Activated naive CD8-positive, alpha-beta T cell treated with anti-CD3 and anti-CD28 coated beads, Interleukin-2, amount 50 U/mL, for 16 hours (primary cell): ENCODE measurements around the gene DLK2.
"Not testable (repeated sequence)": the region's sequence is repeated elsewhere in the genome, so short reads cannot be mapped to it uniquely, and the experiment has no call there.

ENCODE experiments used
- DNase-seq: peaks from one replicate; pipeline ENCODE4 v3.0.0-alpha.2; 2020; ENCODE audit warnings: low read depth, low spot score

Gene DLK2, protein sequence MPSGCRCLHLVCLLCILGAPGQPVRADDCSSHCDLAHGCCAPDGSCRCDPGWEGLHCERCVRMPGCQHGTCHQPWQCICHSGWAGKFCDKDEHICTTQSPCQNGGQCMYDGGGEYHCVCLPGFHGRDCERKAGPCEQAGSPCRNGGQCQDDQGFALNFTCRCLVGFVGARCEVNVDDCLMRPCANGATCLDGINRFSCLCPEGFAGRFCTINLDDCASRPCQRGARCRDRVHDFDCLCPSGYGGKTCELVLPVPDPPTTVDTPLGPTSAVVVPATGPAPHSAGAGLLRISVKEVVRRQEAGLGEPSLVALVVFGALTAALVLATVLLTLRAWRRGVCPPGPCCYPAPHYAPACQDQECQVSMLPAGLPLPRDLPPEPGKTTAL

DNA sequence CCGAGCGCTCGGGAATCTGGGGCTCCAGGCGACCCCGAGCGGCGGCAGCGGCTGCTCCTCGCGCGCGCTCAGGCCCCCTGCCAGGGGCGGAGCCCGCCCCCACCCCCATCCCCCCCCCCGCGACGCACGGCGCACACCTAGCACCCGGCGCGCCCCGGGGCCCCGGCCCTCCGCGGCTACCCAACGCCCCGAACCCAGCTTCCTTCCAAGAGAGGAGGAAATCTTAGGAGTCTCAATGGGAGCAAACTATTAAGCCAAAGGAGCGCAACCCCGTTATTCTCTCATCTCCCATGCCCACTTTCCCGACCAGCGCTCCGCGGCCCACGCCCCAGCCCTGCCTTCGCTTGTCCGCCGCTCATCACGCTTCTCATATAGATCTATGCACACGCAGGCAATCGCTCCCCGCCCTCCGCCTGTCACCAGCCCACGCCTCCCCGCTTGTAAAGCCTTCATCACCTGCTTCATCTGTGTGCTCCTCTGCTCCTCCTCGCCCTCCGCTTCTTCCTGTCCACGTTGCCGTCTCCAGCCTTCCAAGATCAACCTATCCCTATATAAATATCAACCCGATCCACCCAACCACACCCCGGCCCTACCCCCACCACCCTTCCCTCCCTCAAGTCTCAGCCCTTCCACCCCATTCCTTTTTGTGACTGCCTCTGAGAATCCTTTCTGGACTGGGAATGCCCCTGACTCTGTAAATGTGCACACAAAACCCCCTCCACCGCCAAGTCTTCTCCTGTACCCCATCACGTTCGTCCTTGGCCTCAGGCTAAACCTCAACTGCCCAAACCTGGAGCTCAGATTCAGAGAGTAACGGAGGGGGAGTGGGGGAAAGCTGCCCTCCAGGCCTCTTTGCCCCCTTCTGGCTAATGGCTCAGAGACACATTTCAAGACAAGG is at the start of gene DLK2:
Gene DLK2, minus strand, starts transcription at position 18 of the 898 bp plus-strand sequence. CDS start 723 bp downstream, outside the sequence.
- peak; percentile 25 for DNase-seq

DNA sequence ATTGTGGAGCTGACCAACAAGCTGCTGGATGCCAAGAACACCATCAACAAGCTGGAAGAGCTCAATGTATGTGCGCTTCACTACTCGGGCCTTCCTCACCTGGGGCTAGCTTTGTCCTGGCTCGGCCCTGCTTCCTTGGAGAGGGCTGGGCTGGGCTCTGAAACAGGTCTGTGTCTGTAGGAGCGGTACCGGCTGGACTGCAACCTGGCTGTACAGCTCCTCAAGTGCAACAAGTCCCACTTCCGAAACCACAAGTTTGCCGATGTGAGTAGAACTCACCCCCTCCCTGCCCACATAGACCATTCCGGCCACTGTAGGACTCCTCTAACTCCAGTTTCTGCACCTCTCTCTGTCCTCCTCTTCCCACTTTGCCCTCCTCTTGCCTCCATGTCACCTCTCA is 48.1 kb upstream of the DLK2 start:
- no peak for DNase-seq

DNA sequence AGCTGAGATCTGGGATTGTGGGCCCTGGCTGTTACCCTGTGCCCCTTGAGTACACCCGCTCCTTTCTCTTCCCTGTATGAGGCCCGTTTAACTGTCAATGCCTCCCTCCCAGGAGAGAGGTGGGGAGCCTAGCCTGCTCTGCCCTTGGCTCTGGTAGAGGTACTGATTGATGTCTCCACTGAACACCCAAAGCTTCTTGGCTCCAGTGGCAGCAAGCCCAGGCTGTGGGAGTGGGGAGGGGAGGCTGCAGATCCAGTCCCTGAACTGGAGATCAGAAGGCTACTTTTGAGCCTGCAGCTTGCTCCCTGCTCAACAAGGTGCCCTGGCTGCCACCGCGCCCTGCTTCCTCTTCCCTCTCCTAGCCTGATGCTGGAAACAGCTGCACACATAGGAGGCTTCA is 47.3 kb upstream of the DLK2 start:
- DNase-seq = no peak

DNA sequence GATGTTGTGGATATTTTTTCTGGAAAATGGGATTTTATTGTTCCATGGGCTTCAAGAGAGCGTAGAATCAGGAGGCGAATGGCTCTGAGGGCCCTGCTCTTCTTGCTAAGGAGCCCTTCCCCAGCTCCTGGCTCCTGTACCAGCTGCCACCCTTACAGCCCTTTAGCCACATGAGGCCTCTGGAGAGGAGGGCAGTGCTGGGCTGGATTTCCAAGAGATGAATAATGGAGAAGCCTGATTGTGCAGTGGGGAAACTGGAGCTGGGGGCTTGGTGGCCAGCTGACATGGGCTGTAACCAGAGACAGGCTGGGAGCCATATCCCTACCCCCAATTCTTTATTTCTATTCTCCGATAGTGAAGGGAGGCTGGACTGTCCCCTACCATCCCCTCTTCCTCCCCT is 45.6 kb upstream of the DLK2 start:
- no peak for DNase-seq

DNA sequence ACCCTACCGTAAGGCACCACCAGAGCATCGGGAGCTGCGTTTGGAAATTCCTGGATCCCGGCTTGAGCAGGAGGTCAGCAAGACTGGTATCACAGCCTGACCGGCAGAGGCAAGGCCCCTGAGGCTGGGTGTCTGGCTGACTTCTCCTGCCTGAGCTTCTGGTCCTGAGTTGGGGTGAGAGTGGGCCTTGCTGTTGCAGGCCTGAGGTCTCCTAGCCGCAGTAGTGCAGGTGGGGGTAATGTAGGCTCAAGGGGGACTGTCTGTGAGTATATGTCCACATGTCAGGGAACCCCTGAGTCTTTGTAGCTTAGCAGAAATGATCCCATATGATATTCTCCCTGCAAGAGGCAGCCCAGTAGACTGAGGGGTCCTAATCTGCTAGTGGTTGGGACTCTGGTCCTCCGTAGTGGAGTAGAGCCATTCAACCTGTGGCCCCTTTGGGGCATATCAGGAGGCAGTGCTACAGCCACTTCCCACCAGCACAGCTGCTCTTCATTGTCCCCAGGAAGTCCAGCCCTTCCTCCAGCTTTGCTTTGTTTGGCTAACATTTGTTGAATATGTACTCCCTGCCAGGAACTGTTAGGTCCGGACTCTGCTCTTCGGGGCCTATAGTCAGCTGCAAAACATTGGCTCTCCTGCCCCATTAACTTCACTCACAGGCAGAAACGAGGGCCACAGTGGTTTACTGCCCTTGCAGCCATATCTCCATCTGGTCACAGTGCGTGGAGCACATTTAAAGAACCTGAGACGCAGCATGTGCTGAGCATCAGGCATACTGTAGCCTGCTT is 43.9 kb upstream of the DLK2 start:
- DNase-seq = no peak

DNA sequence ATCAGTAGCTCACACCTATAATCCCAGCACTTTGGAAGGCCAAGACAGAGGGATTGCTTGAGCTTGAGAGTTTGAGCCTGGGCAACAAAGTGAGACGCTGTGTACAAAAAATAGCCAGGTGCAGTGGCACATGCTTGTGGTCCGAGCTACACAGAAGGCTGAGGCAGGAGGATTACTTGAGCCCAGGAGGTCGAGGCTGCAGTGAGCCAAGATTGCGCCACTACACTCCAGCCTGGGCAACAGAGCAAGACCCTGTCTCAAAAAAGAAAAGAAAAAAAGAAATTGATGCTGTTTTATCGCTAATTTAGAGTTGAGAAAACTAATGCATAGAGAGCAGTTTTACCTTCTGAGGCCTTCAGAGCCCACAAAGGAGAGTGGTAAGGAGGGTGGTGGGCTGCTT is 42.9 kb upstream of the DLK2 start:
- DNase-seq = not testable (repeated sequence)

DNA sequence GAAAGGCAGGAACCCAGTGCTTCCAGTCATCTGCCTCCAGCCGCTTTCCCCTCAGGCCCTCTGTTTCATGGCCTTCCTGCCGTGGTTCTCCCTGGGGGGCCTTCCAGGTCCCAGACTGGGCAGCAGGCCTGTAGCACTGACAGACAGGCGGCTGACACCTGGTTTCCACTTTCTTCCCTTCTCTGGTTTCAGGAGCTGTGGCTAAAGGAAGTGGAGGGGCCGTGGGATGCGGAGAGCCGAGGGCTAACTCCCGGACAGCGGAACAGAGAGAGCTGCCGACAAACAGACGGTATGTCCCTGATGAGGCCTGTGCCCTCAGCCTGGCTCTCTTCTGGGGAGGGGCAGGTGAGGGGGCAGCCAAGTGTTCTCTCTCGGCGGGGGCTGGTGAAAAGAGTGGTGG is 42.3 kb upstream of the DLK2 start:
- DNase-seq = no peak

DNA sequence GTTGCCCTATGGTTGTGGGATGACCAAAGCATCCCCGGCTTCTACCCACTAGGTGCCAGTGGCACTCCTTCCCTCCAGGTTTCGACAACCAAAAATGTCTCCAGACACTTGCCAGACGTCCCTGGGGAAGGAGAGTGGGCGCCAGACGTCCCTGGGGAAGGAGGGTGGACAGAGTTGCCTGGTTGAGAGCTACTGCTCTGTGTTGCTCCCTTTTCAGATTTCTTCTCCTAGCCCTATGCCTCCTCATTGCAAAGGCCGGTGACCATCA is 41.7 kb upstream of the DLK2 start:
- no peak for DNase-seq

DNA sequence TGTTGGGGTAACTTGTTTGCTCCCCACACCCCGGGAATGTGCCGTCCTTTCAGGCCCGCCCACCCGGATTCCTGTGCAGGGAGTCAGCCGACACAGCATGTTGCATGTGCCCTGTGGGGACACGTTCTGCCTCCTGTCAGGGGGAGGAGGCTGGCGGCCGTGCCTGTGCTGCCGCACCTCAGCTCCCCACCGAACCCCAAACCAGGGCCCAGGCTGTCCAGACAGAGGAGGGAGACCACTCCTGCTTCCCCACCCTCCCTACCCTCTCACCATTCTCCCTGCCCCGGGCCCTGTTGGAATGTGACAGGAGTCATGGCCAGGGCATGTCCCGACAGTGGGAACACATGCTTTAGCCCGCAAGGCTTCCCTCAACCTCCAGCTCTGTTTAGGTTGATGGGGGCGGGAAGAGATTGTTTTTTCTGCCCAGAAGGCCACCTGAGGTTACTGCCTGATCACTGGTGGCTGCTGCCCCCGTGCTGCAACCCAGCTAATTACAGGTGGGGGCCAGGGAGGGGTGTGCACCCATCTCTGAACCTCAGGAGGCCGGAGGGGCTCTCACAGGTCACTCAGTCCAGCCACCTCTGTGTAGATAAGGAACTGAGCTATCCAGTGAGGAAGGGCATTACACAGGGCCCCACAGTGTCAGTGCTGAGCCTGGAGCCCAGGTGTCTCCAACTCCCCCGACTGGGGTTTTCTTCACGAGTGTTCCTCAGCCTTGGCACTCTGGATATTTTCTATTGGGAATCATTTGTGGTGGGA is 41.2 kb upstream of the DLK2 start:
- DNase-seq = no peak

DNA sequence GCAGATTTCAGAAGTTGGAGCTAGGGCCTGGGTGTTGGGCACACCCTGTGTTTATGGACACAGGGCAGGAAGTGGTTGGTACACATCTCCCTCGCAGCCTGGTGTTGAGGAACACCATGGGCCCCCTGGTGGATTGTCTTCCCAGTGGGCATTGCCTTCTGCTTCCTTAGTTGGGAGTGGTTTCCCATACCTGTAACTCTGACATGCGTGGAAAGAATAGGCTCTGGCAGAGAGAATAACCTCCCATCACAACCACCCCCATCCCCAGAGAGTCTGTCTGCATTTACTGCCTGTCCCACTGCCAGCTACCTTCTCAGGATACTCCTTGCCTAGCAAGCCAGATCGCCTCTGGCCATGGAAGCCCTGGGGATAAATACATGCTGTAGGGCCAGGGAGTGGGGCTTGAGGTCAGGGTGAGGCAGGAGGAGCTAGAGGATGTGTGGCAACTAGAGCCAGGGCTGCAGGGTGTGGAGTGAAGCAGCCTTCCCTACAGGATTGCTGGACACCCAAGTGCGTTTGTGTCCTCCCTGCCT is 40.1 kb upstream of the DLK2 start:
- DNase-seq = no peak

DNA sequence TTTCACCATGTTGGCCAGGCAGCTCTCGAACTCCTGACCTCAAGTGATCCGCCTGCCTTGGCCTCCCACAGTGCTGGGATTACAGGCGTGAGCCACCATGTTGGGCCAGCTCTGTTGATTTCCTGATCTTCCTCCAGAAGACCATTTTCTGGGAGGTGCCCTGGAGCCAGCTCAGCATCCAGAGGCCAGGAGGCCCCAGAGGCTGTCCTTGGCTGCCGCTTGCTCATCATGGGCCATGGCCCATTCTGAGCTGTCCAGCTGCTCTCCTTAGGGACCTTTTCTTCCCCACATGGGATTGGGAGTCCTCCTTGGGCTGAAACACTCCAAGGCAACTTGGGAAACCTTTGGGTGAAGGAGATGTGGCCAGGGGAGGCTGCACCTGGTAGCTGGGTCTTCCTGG is 39.4 kb upstream of the DLK2 start:
- DNase-seq = no peak

DNA sequence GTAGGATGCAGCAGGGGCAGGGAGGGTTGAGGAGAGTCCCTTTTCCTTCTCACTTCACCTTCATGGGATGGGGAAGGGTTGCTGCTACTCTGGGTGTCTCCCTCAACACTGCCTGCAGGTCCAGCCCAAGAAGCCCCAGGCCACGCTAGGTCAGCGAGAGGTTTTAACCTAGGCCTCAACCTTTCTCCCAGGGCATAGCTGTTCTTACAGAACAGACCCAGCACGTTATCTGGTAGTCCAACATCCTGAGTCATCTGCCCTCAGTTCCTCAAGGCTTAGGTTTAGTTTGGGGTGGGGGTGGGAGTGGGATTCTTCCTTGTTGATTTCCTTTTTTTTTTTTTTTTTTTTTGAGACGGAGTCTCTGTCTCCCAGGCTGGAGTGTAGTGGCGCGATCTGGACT is 39.0 kb upstream of the DLK2 start:
- DNase-seq = no peak

DNA sequence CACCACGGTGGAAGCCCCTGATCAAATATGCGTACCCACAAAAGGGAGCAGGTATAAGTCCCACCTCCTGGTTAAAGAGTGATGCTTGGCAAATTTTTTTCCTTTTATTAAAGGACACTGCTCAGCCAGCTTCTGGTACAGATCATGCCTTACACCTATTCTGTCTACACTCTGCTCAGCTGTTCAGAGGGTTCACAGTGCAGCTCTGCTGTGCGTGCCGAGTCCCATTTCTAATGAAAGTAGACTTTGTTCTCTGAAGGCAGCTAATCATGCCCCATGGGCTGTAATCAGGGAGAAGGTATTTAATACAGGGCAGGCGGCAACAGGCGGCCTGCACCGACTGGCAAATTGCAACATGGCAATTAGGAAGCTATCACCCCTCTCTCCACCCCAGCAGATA is 38.5 kb upstream of the DLK2 start:
- DNase-seq = no peak

DNA sequence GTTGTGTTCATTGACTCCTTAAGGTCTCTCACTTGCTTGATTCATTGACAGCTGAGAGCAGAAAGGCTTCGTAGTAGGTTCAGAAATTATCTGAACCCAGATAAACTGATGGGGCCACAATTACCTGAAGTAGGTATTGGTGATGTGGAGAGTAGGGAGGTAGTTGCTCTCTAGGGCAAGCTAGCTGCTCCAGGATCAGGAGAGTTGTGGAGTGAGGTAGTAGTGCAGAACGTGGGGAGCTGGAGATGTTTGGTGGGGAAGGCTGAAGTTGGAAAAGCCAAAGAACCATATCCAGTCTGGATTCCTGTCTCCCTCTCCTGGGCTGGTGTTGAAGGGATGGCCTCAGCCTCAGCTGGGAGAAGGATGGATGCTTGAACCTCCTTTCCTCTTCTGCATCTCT is 37.9 kb upstream of the DLK2 start:
- no peak for DNase-seq

DNA sequence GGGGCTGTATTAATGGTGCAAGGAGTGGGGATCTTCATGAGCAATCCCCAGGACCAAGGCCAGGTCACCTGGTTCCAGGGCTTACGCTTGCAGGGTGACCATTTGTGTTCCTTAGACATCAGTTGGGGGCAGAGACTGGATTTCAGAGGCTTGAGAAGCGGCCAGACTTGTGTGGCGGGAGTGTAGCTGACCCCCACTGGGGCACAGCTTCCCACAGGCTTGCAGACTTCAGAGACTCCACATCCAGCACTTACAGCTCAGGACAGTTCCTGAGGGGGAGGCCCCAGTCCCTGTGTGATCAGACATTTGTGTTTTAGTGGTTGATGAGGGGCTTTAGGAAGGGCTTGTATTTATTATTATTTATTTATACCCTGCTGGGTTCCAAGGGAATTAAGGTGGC is 37.3 kb upstream of the DLK2 start:
- DNase-seq = no peak

DNA sequence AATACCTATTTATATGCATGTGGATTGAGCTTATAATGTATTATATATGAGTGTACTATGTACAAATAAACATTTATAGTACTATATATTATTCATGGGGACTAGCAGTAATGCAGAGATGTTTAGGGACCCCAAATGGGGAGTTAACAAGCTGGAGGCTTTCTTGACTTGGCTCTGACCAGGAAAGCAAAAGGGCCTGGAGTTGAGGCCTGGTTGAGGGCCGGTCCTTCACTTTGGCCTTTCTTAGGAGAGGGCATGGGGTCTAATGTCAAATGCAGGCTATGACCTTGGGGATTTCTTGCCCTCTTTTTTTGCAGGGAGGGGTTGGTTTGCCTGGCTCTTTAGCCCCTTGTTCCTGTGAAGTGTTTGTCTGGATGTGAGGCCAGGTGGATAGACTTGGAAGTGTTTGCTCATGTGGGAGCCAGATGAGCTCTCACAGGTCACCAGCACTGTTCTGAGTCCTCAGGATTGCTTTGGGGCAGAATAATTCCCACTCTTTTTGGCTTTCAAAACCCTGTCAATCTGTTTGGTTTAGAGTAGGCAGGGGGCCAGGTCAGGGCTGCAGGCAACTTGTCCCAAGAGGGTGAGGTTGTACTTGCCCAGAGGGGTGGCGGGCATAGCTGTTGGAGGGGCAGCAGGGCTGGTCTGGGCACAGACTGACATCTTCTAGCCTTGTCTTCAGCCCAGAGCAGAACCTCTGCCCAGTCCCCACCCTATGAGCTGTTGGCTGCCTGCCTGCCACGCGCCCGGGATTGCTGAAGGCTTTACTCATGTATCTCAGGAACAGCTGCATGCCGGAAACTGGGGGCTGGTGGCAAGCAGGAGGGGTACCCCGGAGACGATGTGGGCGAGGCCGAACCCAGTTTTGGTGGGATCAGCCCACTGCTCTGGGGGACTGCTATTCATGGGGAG is 36.7 kb upstream of the DLK2 start:
- no peak for DNase-seq

DNA sequence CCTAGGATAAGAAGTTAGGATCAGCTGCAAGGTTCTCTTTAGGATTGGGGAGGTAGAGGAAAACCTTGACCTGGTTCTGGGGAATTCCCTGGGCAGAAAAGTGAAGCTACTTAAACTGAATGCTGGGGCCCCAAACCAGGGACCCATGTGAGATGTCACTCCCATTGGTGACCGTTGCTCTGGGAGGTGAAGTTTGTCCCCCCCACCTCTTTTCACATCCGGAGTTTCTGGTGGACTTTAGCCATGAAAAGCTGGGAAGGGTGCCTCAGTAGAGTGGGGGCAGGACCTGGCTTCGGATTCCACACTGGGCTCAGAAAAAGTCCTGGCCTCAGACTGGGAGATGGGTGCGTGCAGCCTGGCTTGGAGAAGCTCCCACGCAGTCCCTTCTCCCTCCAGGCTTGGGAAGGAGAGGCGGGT is 35.2 kb upstream of the DLK2 start:
- DNase-seq = no peak

DNA sequence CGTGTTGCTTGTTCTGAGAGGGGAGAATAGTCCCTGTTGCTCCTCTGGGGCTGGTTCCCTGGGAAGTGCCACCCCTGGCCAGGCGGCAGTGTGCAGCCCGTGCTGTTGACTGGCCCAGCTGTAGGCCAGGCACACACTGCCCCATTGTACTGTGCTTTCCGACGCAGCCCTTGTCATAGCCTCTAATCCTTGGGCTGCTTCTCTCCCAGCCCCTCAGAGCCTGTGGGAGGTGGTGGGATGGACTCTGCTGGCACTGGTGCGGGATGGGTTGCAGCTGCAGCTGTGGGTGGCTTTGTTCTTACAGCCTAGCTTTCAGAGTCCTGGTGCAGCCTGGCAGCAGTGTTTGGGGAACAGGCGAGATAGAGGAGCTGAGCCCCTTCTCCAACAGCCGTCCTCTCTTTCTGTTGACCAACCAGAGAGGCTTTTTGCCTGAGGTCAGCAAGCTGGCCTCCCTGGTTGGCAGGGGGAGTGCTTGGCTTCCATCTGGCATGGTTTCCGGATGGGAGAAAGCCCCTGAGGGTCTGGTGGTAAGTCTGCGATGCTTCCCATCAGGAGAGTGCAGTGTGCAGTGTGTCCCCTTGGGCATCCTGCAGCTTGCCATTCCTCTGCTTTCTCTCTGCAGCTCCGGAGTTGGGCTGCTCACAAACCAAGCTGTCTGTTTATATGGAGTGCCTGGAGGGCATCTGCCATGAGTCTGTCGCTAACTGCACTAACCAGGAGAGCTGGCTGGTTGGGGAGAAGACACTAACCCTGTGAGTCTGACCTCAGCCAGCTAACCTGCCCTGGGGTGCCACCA is 34.1 kb upstream of the DLK2 start:
- DNase-seq = no peak

DNA sequence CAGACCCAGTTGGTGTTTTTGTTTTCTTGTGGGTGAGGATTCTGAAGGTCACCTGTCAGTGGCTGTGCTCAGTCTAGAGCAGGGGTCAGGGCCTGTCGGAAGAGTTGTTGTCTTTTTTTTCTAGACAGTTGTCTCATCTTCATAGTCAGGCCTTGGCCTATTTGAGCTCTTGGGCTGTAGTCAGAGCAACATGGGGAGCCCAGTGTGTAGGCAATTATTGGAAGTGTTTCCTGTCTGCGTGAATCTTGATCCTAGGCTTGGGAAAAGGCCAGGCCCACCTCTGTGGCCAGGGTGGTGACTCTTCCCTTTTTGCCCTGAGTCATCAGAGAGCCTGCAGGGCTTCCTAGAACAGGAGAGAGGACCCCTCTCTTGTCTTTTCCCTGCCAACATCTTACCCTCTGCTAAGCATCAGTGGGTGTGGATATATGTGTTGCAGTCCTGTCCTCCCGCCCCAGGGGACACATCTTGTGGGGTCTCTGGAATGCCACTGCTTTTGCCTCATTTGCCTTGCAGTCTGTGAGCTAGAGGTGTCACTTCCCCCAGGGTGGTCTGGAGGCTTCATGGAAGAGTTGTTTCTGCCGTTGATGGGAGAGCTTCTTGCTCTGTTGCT is 33.4 kb upstream of the DLK2 start:
- no peak for DNase-seq
